Glomerular visceral epithelial cell (primary cell): ENCODE results near the gene HACD3.
"Not testable (repeated sequence)": the region's sequence is repeated elsewhere in the genome, so short reads cannot be mapped to it uniquely, and the experiment has no call there.

Experiments used
- DNase-seq: peaks from one replicate; pipeline ENCODE4 v3.0.0-alpha.2; 2016; ENCODE audit errors: extremely low spot score

HACD3 gene

DNA sequence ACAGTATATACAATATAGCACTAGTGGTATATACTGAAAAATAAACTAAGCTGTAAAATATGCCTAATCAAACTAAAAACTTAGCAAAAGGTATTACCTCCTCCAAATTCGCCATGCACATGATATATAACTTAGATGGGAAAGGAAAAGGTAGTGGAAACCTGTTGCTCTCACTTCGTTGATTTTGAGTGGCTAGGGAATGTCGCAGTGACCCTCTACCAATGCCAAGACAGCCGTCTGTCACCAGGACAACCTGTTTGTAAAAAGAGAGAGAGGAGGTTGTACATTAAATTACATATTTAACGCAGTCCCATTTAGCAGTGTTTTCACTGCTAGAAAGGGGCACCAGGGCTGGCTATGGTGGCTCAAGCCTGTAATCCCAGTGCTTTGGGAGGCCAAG is 69.4 kb downstream of the HACD3 start:
- no peak for DNase-seq

DNA sequence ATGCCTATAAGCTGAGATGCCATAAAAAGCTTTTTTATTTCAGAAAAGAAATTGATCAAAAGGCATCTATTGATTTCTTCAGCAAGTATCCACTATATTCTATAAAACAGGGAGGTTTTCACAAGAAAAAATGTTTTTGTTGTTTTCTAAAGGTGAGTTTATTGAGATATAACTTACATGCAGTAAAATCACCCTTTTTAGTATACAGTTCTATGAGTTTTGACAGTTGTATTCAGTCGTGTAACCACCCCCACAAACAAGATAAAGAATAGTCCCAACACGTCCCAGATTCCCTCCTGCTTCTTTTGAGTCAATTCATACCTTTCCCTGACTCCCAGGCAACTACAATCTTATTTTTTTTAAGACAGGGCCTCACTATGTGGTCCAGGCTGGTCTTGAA is 72.9 kb downstream of the HACD3 start:
- no peak for DNase-seq

DNA sequence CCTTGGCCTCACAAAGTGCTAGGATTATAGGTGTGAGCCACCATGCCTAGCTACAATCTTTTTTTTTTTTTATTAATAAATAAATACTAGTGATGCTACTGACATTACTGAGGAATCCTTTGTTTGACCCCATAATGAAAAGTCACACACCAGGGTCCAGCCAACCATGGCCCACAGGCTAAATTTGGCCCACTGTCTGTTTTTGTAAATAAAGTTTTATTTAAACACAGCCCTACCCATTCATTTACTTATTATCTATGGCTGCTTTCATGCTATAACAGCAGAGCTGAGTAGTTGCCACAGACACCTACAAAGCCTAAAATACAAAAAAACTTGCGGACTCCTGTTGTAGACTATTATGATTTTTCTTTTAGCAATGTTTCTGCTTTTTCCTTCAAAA is 73.3 kb downstream of the HACD3 start:
- DNase-seq = no peak

DNA sequence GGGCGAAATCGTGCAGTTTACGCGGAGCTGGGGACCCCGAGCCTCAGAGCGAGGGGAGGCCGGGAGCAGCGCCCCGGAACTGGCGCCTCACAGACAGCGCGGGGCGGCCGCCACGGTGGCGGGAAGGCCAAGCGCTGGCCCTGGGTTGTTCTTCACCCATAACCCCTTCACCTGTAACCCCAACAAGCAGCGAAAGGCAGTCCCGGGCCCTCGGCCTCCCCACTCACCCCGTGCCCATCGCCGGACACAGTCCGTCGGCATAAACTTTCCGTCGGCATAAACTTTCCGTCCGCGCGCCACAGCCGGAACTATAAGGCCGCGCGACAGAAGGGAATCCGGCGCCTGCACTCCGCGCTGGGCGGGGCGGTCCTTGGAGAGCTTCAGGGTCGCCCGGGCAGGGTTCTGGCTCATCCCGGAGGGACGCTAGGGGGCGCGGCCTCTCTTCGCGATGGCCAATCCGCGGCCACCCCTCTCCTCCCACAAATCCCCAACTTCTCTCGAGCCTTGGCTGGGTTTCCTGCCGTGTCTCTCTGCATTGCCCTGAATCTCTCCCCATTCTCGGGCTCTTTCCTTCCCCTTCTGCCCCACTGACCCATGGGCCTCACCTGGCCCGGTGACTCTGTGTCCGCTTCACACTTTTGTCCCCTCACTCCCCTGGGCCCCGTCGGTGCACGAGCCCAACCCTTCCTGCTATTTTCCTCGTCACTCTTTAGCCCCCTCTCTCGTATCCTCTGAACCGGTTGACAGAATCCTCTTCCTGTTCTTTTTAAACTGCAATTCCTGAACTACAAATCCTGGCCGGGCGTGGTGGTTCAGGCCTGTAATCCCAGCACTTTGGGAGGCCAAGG is 80.8 kb downstream of the HACD3 start, which contains the start of gene INTS14:
Gene INTS14, minus strand, starts transcription at position 261 of the 848 bp plus-strand sequence. CDS start 3,751 bp downstream, outside the sequence.
- DNase-seq = peak; percentile 97

DNA sequence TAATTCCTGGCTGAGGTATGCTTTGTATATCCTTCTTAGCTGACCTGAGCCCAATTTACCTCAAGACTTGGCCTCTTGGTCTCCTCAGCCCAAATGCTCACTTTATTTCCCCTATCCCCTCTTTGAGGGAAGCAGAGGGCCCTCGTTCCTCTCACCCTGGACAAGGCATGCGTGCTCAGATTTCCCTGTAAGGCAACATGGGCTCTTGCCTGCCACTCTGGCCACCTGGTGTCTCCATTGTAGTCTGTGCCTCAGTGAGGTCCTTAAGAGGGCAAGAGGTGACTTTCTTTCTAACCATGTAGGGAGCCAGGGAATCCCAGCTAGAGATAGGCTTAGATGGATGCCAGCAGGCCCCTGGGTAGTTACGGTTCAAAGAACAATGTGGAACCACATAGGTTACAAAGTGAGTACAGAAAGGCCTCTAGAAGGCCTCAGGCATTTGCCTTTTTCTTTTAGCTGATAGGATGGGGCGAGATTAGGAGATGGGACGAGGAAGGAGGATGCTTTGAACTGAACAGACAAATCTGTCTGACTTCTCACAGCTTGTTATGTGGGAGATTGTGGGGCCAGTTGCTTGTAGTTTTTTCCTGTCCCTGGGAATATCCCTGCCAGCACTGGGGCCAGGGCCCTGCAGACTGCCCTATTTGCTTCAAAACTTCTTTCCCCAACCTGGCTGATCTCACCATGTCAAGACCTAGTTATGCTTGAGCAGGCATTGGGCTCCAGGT is 81.8 kb downstream of the HACD3 start:
- DNase-seq = no peak

DNA sequence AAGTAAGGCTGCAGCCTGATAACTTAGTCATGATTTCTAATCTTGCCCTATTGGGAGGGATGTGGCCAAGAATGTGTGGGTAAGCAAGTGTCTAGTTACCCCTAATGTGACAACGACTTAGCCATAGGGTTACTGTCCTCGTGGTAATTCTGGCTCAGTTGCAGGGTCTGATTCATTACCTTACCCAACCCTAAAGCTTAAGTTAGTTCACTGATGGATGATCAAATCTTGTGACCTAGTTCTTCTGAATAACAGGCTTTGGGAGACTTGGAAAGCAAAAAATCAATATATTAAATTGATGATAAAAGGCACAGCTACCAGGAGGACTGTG is 82.3 kb downstream of the HACD3 start:
- no peak for DNase-seq

DNA sequence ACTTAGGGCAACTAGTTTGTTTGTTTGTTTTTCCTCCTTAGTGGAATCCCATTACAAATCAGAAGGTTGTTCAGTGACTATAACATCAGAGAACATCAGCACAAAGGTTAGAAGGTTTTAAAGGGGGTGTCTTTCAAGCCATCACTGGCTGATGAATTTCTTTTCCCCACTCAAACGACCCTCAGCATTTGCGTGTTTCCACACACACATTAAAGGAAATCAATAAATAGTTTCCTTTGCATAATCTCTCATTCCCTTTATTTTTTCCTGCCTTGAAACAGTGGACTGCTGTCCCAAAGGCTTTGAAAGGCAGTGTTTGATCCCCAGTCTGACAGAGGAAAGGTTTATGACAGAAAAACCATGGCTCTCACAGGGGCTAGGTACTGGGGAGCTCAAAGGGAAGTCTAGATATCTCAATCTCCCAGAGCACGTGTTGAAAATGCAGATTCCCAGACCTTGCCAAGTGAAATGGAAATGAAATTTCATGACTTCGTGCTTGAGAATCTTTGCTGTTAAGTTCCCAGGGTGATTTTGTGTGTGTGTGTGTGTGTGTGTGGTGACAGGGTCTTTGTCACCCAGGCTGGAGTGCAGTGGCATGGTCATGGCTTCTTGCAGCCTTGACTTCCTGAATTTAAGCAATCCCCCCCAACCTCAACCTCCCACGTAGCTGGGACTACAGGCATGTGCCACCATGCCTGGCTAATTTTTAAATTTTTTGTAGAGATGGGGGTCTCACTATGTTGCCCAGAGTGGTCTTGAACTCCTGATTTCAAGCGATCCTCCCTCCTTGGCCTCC is 82.9 kb downstream of the HACD3 start:
- DNase-seq = no peak

DNA sequence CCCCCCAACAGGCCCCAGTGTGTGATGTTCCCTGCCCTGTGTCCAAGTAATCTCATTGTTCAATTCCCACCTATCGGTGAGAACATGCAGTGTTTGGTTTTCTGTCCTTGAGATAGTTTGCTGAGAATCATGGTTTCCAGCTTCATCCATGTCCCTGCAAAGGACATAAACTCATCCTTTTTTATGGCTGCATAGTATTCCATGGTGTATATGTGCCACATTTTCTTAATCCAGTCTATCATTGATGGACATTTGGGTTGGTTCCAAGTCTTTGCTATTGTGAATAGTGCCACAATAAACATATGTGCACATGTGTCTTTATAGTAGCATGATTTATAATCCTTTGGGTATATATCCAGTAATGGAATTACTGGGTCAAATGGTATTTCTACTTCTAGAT is 85.6 kb downstream of the HACD3 start:
- not testable (repeated sequence) for DNase-seq

DNA sequence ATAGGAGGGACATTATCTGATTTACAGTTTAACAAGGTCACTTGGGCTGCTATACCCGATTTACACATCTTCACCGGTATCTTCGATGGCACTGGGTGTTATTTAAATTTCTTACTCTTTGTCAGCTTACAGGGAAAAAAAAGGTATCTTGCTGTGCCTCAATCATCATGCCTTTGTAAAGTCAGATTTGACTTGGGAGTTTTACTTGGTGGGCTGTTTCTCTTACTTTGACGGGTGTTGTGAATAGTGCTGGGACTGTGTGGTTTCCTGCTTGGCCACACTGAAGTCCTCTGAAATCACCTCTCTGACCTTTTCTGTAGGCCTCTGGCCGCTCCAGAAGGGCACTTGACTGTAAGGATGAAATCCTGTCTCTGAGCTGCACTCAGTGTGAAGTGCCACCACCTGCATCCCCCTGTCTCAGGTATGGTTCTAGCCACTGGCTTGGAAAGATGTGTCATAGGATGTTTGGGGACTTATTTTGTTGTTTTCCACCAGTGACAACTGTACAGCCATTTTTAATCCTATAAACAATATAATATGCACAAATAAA is 88.4 kb downstream of the HACD3 start:
- DNase-seq = no peak

DNA sequence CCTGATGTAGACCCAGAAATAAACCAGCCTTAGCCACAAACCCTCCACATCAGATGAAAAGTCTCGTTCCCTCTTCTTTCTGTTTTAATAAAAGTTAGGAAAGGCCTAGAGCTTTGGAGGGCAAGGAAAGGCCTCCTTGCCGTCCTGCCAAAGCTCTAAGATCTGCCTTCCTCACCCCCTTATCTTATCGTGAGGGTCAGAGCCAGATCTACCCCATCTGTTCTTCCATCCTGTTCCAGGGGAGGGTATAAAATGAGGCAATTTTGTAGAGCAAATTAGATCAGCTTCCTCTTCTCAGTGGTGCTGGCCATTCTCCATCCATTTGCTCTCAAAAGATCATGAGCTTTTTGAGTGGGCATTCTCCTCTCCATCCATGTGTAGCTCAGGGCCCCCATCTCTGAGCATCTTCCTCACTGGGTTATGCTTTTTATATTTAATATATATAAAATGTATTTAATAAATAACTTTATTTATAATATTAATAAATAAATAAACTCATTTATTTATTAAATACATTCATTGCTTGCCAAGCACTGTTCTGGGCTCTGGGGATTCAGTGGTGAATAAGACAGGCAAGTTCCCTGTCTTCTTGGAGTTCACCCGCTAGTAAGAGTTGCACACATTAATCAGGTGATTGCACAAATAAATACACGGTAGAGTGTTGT is 89.5 kb downstream of the HACD3 start:
- no peak for DNase-seq

DNA sequence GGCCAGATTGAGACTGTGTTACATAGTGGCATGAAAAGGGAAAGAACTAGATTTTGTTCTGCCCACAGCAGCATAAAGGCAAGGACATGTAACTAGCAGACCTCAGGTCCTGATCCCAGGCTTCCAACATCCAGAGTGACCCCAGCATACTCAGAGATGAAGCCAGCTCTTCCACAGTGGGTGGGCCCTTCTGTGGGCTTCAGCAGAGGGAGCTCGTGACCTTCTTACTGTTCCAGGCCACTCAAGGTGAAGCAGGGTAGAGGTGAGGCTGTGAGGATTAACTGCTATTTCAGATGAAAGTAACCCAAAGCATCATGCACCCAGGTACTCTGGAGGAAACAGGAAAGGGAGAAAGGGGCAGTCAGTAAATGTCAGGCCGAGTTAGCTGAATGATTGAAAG is 90.6 kb downstream of the HACD3 start:
- DNase-seq = no peak

DNA sequence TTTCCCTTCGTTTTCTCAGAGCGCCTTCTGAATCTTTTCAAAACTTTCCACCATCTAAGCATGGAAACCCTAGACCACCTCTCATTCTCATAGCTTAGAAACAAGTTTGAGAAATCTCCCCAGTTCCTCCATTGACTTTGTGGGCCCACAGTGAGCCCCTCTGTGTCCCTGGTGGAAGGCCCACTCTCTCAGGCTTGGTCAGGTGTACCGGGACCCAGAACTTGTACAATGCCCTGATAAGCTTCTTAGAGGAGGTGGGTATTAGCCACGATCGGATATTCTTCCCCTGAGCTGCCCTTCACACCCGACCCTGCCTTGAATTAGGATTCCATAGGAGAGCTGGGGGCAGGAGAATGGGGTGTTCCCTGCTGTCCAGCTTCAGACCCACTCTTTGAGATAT is 91.4 kb downstream of the HACD3 start, which contains the start of gene SLC24A1:
Gene SLC24A1, plus strand, starts transcription at position 301 of the 400 bp plus-strand sequence. CDS start 2,143 bp downstream, outside the sequence.
- DNase-seq = no peak

DNA sequence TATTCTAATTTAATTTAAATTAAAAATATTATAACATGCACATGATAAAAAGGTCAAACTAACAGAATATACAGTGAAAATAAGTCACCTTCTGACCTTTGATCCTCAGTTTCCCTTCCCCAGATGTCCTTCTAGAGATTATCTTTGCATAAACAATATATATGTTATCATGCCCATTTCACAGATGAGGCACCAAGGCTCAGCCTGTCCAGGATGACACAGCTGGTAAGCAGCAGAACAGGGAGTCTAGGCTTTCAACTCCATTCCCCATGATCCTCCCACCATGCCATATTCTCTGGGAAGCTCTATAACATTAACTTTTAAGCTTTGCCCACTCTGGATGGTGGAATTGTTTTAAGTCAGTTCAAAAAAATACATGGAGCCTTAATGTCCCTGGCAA is 92.8 kb downstream of the HACD3 start:
- no peak for DNase-seq

DNA sequence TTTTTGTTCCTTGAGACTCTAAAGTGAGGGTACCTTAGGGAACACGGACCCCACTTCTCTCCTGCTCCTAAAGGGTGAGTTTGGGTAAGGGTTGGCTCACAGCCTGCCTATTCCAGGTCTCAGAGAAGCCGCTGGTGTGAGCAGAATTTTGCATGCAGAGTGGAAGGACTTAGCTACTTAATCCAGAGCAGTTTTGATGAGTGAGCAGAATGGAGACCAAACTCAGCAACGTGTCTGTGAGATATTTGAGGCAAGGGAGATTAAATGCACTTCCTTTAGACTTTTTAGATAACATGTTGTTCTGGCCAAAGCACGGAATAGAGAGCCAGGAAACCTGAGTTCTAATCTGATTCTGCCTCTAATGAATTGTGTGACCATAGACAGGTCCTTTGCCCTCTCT is 96.6 kb downstream of the HACD3 start:
- no peak for DNase-seq
